HG03097 (cell line): ENCODE measurements around the gene RDH13.
"Not testable (repeated sequence)": the region's sequence is repeated elsewhere in the genome, so short reads cannot be mapped to it uniquely, and the experiment has no call there.

Experiments used
- ATAC-seq: cut with Tn5 transposase; IDR thresholded peaks from one replicate; pipeline ENCODE4 v1.9.1; 2021; ENCODE audit not compliant: unreplicated experiment, low FRiP score

RDH13 gene

GRCh38 chr19:55020351-55020750 is 42.6 kb downstream of the RDH13 start:
- ATAC-seq, result not testable (repeated sequence)

DNA sequence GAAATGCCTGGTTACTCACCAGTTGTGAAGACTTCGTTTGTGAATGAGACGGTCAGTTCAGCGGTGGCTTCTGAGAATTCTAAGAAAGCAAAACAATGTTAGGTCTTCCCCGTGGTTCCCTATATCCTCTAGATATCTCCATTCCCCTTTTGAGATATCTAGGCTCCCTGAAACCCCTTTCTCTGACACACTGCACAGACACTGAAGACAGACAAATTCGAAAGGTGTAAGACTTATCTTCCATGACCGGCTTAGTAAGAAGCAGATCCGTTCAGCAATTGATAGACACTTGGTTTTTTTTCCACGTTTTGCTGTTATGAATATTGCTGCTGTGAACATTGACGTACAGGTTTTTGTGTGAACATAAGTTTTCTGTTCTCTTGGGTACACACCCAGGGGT is 44.3 kb downstream of the RDH13 start:
- ATAC-seq, result no peak

DNA sequence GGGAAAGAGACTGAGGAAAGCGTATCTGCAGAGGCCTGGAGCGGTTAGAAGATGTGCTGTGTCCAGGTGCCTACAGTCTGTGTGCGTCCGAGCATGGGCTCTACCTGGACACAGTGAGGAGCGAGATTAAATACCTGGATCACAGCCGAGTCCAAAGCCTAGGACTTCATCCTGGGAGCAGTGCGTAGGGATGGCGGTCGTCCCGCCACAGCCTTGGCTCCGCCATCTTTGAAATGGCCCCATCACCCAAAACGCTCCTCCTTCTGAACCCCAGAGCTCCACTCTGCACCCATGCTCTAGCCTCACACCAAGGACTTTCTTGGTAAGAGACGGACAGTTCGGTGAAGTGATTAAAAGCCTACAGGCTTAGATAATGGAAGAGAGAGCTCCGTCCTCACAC is 44.7 kb downstream of the RDH13 start:
- no peak for ATAC-seq

DNA sequence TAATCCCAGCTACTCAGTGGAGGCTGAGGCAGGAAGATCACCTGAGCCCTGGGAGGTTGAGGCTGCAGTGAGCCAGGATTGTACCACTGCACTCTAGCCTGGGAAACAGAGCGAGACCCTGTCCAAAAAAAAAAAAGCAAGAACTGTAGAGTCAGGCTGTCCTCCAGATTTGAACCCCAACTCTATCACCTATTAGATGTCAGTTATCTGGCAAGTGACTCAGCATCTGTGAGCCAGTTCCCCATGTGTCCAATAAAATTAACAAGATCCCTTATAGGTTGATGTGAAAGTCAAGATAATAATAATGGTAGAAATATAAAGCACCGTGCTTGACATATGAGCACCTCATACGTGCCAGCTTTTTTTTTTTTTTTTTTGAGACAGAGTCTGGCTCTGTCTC is 46.9 kb downstream of the RDH13 start:
- no peak for ATAC-seq

GRCh38 chr19:55015126-55015525 is 47.8 kb downstream of the RDH13 start:
- no peak for ATAC-seq

GRCh38 chr19:55014714-55015113 is 48.2 kb downstream of the RDH13 start:
- no peak for ATAC-seq

DNA sequence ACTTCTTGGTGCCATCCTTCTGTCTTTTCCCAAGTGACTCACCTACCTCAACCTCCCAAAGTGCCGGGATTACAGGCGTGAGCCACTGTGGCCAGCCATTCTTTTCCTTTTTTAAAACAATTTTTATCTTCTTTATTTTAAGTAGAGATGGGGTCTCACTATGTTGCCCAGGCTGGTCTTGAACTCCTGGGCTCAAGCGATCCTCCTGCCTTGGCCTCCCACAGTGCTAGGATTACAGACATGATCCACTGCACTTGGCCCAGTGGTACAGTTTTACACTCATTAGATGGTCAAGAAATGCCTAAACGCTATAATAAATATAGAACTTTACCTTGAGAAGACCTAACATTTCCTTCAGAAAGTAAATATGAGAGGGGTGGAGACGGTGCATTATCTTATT is 49.4 kb downstream of the RDH13 start:
- no peak for ATAC-seq

DNA sequence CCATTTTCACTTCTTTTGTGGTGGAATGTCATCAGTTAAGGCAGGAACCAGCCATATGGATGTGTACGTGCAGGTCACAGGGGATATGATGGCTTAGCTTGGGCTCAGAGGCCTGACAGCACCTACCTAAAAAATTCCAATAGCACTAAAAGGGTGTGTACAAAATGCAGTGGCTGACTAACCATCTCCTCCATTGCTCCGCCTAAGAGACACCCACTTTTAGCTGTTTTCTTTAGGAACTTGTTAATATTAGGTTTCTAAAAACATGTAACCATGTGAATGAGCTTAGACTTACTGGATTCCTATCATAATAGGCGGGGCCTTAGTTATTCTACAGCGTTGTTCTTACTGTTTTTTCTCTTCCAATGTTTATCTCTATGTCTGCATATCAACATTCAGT is 50.6 kb downstream of the RDH13 start:
- no peak for ATAC-seq

DNA sequence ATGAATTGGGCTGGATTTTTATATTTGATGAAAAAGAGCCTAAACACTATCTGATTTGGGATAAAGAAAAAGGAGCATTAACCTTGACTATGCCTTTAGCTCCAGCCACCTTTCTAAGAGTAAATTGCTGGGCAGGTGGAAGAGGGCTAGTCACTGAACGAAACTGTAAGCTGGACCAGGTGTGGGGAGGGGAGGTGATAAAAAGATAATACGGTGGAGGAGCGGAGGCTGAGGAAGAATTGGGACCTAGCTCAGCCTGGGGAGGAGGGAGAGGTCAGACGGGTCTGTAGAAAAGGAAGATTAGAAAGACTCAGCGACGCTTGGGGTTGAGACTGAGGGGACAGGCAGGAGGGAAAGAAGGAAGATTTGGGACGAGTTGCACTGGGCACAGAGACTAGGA is 52.4 kb downstream of the RDH13 start:
- ATAC-seq, result not testable (repeated sequence)

- ATAC-seq, result not testable (repeated sequence)
Measured at GRCh38 chr19:55008781-55009180, 54.2 kb downstream of the RDH13 start.

- not testable (repeated sequence) for ATAC-seq
Measured at GRCh38 chr19:55008189-55008588, 54.8 kb downstream of the RDH13 start.

- ATAC-seq, result not testable (repeated sequence)
Measured at GRCh38 chr19:55007537-55007936, 55.4 kb downstream of the RDH13 start.

DNA sequence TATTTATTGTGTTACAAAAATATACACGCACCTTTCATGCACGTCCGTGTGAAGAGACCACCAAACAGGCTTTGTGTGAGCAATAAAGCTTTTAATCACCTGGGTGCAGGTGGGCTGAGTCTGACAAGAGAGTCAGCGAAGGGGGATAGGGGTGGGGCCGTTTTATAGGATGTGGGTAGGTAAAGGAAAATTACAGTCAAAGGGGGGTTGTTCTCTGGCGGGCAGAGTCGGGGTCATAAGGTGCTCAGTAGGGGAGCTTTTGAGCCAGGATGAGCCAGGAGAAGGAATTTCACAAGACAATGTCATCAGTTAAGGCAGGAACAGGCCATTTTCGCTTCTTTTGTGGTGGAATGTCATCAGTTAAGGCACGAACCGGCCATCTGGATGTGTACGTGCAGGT is 56.2 kb downstream of the RDH13 start:
- ATAC-seq, result not testable (repeated sequence)

DNA sequence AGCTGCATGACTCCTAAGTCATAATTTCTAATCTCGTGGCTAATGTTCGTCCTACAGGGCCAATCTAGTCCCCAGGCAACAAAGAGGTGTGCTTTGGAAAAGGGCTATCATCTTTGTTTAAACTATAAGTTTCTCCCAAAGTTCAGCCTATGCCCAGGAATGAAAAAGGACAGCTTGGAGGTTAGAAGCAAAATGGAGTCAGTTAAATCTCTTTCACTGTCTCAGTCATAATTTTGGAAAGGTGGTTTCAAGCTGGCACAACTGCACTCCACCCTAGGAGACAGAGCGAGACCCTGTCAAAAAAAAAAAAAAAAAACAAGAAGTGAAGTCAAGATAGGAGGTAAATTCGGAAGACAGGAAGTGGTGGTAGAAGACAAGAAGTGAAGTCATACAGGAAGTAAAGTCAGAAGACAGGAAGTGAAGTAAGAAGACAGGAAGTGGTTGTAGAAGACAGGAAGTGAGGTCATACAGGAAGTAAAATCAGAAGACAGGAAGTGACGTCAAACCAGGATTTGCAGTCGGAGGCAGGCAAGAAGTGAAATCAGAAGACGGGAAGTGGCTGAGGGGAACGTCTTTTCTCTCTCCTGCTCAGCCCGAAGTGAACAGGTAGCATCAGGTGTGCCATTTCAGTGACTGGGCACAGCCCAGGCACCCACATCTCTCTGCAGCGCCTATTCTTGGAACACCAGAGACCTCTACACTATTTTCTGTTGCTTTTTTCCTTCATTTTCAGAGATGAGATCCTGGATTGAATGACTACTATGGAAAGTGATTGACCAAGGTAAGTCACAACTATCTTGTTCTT is 57.1 kb downstream of the RDH13 start:
- no peak for ATAC-seq

GRCh38 chr19:55000761-55001160 is 62.2 kb downstream of the RDH13 start:
- no peak for ATAC-seq

GRCh38 chr19:54998751-54999239 is 64.2 kb downstream of the RDH13 start:
- not testable (repeated sequence) for ATAC-seq

DNA sequence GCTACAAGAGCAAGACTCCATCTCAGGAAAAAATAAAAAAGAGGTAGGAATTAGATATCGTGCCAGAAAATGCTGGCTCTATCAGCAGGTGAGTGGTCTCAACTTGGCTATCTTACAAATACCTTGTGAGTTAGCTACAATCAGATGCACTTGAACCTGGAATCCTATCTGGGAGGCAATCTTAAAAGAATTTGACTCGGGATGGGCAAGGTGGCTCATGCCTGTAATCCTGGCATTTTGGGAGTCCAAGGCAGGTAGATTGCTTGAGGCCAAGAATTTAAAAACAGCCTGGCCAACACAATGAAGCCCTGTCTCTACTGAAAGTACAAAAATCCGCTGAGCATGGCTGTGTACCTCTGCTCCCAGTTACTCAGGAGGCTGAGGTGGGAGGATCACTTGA is 67.4 kb downstream of the RDH13 start:
- ATAC-seq, result no peak
